Muscle layer of duodenum (tissue), 2 donors: ENCODE results near the gene HYPK.

Source experiments
- H3K27ac ChIP-seq: one replicate; pipeline ENCODE4 v1.7.0; 2013; ENCODE audit warnings: mild to moderate bottlenecking, low read length
- H3K27me3 ChIP-seq: one replicate; pipeline ENCODE4 v1.7.0; 2013; ENCODE audit warnings: low read depth, mild to moderate bottlenecking, control low read depth, low read length
- H3K36me3 ChIP-seq, 2 donors: one replicate each; pipeline ENCODE4 v1.7.0; 2013; ENCODE audit warnings: low read length in 2 of 2, control low read depth in 1 of 2, mild to moderate bottlenecking in 1 of 2; ENCODE audit not compliant: insufficient read depth in 2 of 2, control insufficient read depth in 1 of 2
- H3K4me1 ChIP-seq, 2 donors: one replicate each; pipeline ENCODE4 v1.7.0; 2013; ENCODE audit warnings: low read length in 2 of 2, mild to moderate bottlenecking in 2 of 2, control low read depth in 1 of 2, moderate library complexity in 1 of 2; ENCODE audit not compliant: insufficient read depth in 2 of 2, control insufficient read depth in 1 of 2
- H3K4me3 ChIP-seq, 2 donors: one replicate each; pipeline ENCODE4 v1.7.0; 2013; ENCODE audit warnings: low read length in 2 of 2, low read depth in 1 of 2, mild to moderate bottlenecking in 1 of 2
- H3K9me3 ChIP-seq, 2 donors: one replicate each; pipeline ENCODE4 v1.7.0; 2013; ENCODE audit warnings: low read length in 2 of 2, control low read depth in 1 of 2, mild to moderate bottlenecking in 1 of 2; ENCODE audit not compliant: control insufficient read depth in 1 of 2
- donor health status: healthy.

Gene HYPK

GRCh38 chr15:43800286-43801141 lies at the start of gene HYPK:
Gene HYPK, plus strand, starts transcription at chr15:43800599. Its CDS starts 24 bp downstream, at chr15:43800623.
- peaks cover 42 to 57% of the 10 kb centered on the region in 2 donors for H3K36me3 ChIP-seq
- H3K27me3 ChIP-seq, result no peaks in the 10 kb centered on the region
- peak within 1 kb of the TSS; percentile 96 to 98 for H3K4me3 ChIP-seq
- H3K4me1 ChIP-seq, result peaks cover 22 to 26% of the 10 kb centered on the region in 2 donors
- peak within 1 kb of the TSS; percentile 98 for H3K27ac ChIP-seq
- H3K9me3 ChIP-seq, result no peaks in the 10 kb centered on the region

- no peak overlapping the region for H3K27ac ChIP-seq
- peaks cover 19 to 21% of the 10 kb centered on the region in 2 donors for H3K36me3 ChIP-seq
- H3K9me3 ChIP-seq, result no peaks in the 10 kb centered on the region
- peaks cover 0 to 39% of the 10 kb centered on the region in 2 donors for H3K4me1 ChIP-seq
- no peaks in the 10 kb centered on the region for H3K27me3 ChIP-seq
- no peak overlapping the region for H3K4me3 ChIP-seq
Observed at GRCh38 chr15:43751885-43752284, 48.5 kb upstream of the HYPK start.

- Histone ChIP-seq H3K36me3 (peaks cover 50 to 53% of the 10 kb centered on the region in 2 donors), H3K4me1 (peaks cover 0 to 5% of the 10 kb centered on the region in 2 donors), H3K9me3 (no peaks in the 10 kb centered on the region), H3K4me3 (no peak overlapping the region), H3K27ac (no peak overlapping the region), H3K27me3 (no peaks in the 10 kb centered on the region)
Observed at GRCh38 chr15:43762824-43763223, 37.6 kb upstream of the HYPK start.

GRCh38 chr15:43763819-43764446 lies 36.5 kb upstream of the HYPK start:
- H3K27me3 ChIP-seq, result no peaks in the 10 kb centered on the region
- H3K36me3 ChIP-seq, result peaks cover 56 to 61% of the 10 kb centered on the region in 2 donors
- H3K27ac ChIP-seq, result no peak overlapping the region
- H3K4me3 ChIP-seq, result no peak overlapping the region
- H3K4me1 ChIP-seq, result peaks cover 0 to 5% of the 10 kb centered on the region in 2 donors
- no peaks in the 10 kb centered on the region for H3K9me3 ChIP-seq

GRCh38 chr15:43769584-43770228 lies 30.7 kb upstream of the HYPK start:
- H3K4me1 ChIP-seq, result no peaks in the 10 kb centered on the region
- no peaks in the 10 kb centered on the region for H3K9me3 ChIP-seq
- no peaks in the 10 kb centered on the region for H3K27me3 ChIP-seq
- H3K4me3 ChIP-seq, result no peak overlapping the region
- H3K36me3 ChIP-seq, result peaks cover 70 to 71% of the 10 kb centered on the region in 2 donors
- H3K27ac ChIP-seq, result no peak overlapping the region

GRCh38 chr15:43771816-43772215 lies 28.6 kb upstream of the HYPK start:
- H3K4me3 ChIP-seq, result no peak overlapping the region
- H3K27ac ChIP-seq, result no peak overlapping the region
- no peaks in the 10 kb centered on the region for H3K4me1 ChIP-seq
- no peaks in the 10 kb centered on the region for H3K9me3 ChIP-seq
- peaks cover 49 to 51% of the 10 kb centered on the region in 2 donors for H3K36me3 ChIP-seq
- H3K27me3 ChIP-seq, result no peaks in the 10 kb centered on the region

- H3K27me3 ChIP-seq, result no peaks in the 10 kb centered on the region
- peaks cover 0 to 3% of the 10 kb centered on the region in 2 donors for H3K4me1 ChIP-seq
- H3K9me3 ChIP-seq, result no peaks in the 10 kb centered on the region
- no peak overlapping the region for H3K27ac ChIP-seq
- peaks cover 47 to 48% of the 10 kb centered on the region in 2 donors for H3K36me3 ChIP-seq
- no peak overlapping the region for H3K4me3 ChIP-seq
Observed at GRCh38 chr15:43772624-43773023, 27.8 kb upstream of the HYPK start.

- Histone ChIP-seq H3K4me1 (peaks cover 0 to 6% of the 10 kb centered on the region in 2 donors), H3K36me3 (peaks cover 35 to 37% of the 10 kb centered on the region in 2 donors), H3K4me3 (no peak overlapping the region), H3K9me3 (no peaks in the 10 kb centered on the region), H3K27me3 (no peaks in the 10 kb centered on the region), H3K27ac (no peak overlapping the region)
Observed at GRCh38 chr15:43774062-43774461, 26.3 kb upstream of the HYPK start.

GRCh38 chr15:43775411-43775965 lies 24.9 kb upstream of the HYPK start:
- Histone ChIP-seq H3K36me3 (peaks cover 25 to 26% of the 10 kb centered on the region in 2 donors), H3K27ac (peak overlapping the region; percentile 69), H3K4me3 (peak overlapping the region in 1 of 2 donors; percentile 85), H3K27me3 (no peaks in the 10 kb centered on the region), H3K4me1 (peaks cover 0 to 6% of the 10 kb centered on the region in 2 donors), H3K9me3 (no peaks in the 10 kb centered on the region)

GRCh38 chr15:43776101-43776717 lies 24.2 kb upstream of the HYPK start:
- H3K9me3 ChIP-seq, result no peaks in the 10 kb centered on the region
- H3K4me1 ChIP-seq, result peaks cover 0 to 6% of the 10 kb centered on the region in 2 donors
- H3K36me3 ChIP-seq, result peaks cover 20% of the 10 kb centered on the region in 2 donors
- H3K4me3 ChIP-seq, result peak overlapping the region; percentile 84 to 85
- peak overlapping the region; percentile 69 for H3K27ac ChIP-seq
- no peaks in the 10 kb centered on the region for H3K27me3 ChIP-seq
